Subcutaneous abdominal adipose tissue (tissue), 5 donors: ENCODE data around the gene CTDSP2.
"Not testable (repeated sequence)": the region's sequence is repeated elsewhere in the genome, so short reads cannot be mapped to it uniquely, and the experiment has no call there.

ENCODE experiments used
- H3K27ac ChIP-seq: one replicate; pipeline ENCODE4 v1.7.0; 2013; ENCODE audit warnings: low read depth, mild to moderate bottlenecking, inconsistent platforms, low read length, moderate library complexity
- H3K27me3 ChIP-seq, 5 donors: one replicate each; pipeline ENCODE4 v1.7.0; 2013; ENCODE audit warnings: low read length in 5 of 5, inconsistent platforms in 1 of 5; ENCODE audit not compliant: control insufficient read depth in 5 of 5, insufficient read depth in 4 of 5
- H3K36me3 ChIP-seq, 5 donors: one replicate each; pipeline ENCODE4 v1.7.0; 2013; ENCODE audit warnings: low read length in 5 of 5; ENCODE audit not compliant: control insufficient read depth in 5 of 5, insufficient read depth in 5 of 5
- H3K4me1 ChIP-seq, 5 donors: one replicate each; pipeline ENCODE4 v1.7.0; 2013; ENCODE audit warnings: low read length in 5 of 5, mild to moderate bottlenecking in 3 of 5, moderate library complexity in 1 of 5; ENCODE audit not compliant: control insufficient read depth in 5 of 5, insufficient read depth in 5 of 5
- H3K4me3 ChIP-seq, 5 donors: one replicate each; pipeline ENCODE4 v1.7.0; 2013; ENCODE audit warnings: low read length in 5 of 5, low read depth in 1 of 5
- H3K9ac ChIP-seq, 5 donors: one replicate each; pipeline ENCODE4 v1.7.0; 2013; ENCODE audit warnings: low read length in 5 of 5, mild to moderate bottlenecking in 4 of 5, moderate library complexity in 3 of 5
- H3K9me3 ChIP-seq, 5 donors: one replicate each; pipeline ENCODE4 v1.7.0; 2013; ENCODE audit warnings: low read length in 5 of 5; ENCODE audit not compliant: control insufficient read depth in 5 of 5
- donor health status: healthy.
- donor health status: healthy.
- donor health status: healthy.
- donor health status: healthy.
- donor health status: healthy.

CTDSP2 gene

DNA sequence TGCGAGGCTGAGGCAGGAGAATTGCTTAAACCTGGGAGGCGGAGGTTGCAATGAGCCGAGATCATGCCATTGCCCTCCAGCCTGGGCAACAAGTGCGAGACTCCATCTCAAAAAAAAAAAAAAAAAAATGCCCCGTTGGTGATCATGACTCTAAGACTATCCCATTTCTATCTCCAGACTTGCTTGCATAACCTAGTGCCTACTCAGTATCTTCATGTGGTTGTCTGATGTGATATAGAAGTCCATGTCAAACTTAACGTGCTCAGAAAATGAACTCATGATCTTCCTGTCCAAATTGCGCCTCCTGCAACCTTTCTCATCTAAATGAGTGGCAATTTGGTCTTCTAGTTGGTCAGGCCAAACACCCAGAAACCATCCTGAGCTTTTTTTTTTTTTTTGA lies 68.6 kb downstream of the CTDSP2 start:
- Histone ChIP-seq H3K27me3 (no peaks in the 10 kb centered on the region), H3K4me3 (no peak overlapping the region), H3K4me1 (peaks cover 0 to 16% (median 9%) of the 10 kb centered on the region in 5 donors), H3K9ac (no peak overlapping the region), H3K36me3 (peaks cover 0 to 19% (median 12%) of the 10 kb centered on the region in 5 donors), H3K27ac (no peak overlapping the region), H3K9me3 (no peaks in the 10 kb centered on the region)

DNA sequence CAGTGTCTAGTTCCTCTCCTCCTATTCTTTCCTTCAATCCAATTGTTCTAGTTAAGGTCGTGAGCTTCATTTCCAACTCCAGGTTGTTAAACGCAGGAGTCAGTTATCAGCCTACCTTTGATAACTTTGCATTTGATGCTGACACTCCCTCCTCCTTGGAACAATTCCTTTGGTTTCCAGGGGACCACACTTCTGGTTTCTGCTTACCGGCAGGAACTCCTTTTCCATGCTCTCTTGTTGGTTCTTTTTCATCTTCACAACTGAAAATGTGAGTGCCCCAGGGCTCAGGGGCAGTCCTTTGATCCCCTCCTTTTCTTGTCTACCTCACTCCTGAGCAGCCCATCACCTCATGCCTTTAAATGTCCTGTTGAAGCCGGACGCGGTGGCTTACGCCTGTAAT lies 69.2 kb downstream of the CTDSP2 start:
- peaks cover 0 to 16% (median 12%) of the 10 kb centered on the region in 5 donors for H3K4me1 ChIP-seq

DNA sequence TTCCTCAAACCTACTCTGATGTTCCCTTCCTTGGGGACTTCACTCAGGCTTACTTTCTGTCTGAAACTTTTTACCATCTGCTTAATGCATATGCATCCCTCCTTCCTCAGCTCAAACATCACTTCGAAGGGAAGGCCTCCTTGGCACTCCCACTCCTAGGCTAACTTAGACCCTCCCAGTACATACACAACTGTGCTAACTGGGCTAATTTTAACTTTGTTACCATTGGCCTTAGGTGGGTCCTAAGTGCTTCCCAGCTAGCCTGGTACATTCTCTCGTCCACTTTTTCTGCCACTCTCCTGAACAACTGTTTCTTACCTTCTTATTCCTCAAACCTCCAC lies 70.3 kb downstream of the CTDSP2 start:
- Histone ChIP-seq H3K27me3 (no peaks in the 10 kb centered on the region), H3K36me3 (peaks cover 0 to 19% (median 12%) of the 10 kb centered on the region in 5 donors), H3K9me3 (no peaks in the 10 kb centered on the region), H3K9ac (no peak overlapping the region), H3K27ac (no peak overlapping the region), H3K4me3 (no peak overlapping the region), H3K4me1 (peaks cover 2 to 24% (median 21%) of the 10 kb centered on the region in 5 donors)

More for the DNA sequence above, 69.2 kb downstream of the CTDSP2 start:
- H3K9me3 ChIP-seq = no peaks in the 10 kb centered on the region
- H3K27ac ChIP-seq = no peak overlapping the region
- H3K9ac ChIP-seq = no peak overlapping the region
- peaks cover 0 to 19% (median 12%) of the 10 kb centered on the region in 5 donors for H3K36me3 ChIP-seq
- H3K4me3 ChIP-seq = no peak overlapping the region
- no peaks in the 10 kb centered on the region for H3K27me3 ChIP-seq

DNA sequence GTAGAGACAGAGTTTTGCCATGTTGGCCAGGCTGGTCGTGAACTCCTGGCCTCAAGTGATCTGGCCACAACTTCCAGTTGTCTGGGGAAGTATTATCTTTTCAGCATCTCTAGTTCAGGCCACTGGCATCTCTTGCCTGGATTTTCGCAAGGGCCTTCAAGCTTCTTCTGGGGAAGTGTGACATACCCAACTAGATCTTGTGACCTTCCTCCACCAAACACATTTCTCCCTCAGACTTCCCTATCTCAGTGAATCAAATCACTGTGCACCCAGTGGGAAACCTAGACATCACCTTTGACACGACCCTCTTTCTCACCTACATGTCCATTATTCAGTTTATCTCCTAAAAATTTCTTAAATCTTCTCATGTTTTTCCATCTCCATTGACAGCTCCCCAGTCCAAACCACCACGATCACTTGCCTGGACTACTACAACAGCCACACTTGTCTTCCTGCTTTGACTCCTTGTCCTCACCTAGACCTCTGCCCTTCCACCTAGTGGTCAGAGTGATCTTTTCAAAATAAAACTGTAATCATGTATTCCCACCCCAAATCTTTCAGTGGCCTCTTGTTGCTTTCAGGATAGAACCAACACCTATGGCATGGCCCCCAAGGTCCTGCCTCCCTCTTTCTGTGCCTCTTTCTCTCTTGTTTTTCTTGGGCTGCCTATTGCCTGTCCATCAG lies 70.8 kb downstream of the CTDSP2 start:
- H3K4me3 ChIP-seq = no peak overlapping the region
- peaks cover 0 to 19% (median 10%) of the 10 kb centered on the region in 5 donors for H3K36me3 ChIP-seq
- H3K9ac ChIP-seq = no peak overlapping the region
- no peaks in the 10 kb centered on the region for H3K27me3 ChIP-seq
- H3K27ac ChIP-seq = no peak overlapping the region
- no peaks in the 10 kb centered on the region for H3K9me3 ChIP-seq
- H3K4me1 ChIP-seq = peaks cover 2 to 28% (median 26%) of the 10 kb centered on the region in 5 donors

DNA sequence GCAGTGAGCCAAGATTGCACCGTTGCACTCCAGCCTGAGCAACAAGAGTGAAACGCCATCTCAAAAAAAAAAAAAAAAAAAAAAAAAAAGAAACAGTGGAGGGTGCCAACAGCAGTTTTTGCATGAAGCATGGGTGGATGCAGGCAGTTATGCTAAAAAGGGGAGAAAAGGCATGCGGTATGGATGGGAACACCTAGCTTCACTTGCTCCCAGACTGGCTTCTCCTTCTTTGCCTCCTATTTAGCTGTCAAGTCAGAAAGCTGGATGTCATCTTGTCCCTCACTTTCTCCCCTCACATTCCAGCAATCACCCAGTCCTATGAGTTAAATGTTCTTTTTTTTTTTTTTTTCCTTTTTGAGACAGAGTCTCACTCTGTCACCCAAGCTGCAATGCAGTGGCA lies 71.5 kb downstream of the CTDSP2 start:
- Histone ChIP-seq H3K9ac (no peak overlapping the region), H3K27ac (no peak overlapping the region), H3K4me1 (peaks cover 2 to 28% (median 26%) of the 10 kb centered on the region in 5 donors), H3K4me3 (no peak overlapping the region), H3K27me3 (no peaks in the 10 kb centered on the region), H3K36me3 (peaks cover 0 to 17% (median 7%) of the 10 kb centered on the region in 5 donors), H3K9me3 (no peaks in the 10 kb centered on the region)

DNA sequence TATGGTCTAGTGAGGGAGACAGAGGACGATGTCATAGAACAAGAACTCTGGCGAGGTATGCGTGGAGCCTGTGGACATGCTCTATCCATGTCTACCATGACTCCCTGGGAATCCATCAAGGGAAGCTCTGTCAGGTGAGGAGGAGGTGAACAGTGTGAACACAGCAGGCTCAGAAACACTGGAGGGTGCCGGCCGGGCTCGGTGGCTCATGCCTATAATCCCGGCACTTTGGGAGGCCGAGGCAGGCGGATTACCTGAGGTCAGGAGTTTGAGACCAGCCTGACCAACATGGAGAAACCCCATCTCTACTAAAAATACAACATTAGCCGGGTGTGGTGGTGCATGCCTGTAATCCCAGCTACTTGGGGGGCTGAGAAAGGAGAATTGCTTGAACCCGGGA lies 71.9 kb downstream of the CTDSP2 start:
- not testable (repeated sequence) for H3K27me3 ChIP-seq, H3K27ac ChIP-seq, H3K9me3 ChIP-seq, H3K9ac ChIP-seq, H3K4me3 ChIP-seq
- H3K36me3 ChIP-seq = peaks cover 0 to 19% (median 9%) of the 10 kb centered on the region in 5 donors
- H3K4me1 ChIP-seq = peaks cover 2 to 28% (median 26%) of the 10 kb centered on the region in 5 donors

DNA sequence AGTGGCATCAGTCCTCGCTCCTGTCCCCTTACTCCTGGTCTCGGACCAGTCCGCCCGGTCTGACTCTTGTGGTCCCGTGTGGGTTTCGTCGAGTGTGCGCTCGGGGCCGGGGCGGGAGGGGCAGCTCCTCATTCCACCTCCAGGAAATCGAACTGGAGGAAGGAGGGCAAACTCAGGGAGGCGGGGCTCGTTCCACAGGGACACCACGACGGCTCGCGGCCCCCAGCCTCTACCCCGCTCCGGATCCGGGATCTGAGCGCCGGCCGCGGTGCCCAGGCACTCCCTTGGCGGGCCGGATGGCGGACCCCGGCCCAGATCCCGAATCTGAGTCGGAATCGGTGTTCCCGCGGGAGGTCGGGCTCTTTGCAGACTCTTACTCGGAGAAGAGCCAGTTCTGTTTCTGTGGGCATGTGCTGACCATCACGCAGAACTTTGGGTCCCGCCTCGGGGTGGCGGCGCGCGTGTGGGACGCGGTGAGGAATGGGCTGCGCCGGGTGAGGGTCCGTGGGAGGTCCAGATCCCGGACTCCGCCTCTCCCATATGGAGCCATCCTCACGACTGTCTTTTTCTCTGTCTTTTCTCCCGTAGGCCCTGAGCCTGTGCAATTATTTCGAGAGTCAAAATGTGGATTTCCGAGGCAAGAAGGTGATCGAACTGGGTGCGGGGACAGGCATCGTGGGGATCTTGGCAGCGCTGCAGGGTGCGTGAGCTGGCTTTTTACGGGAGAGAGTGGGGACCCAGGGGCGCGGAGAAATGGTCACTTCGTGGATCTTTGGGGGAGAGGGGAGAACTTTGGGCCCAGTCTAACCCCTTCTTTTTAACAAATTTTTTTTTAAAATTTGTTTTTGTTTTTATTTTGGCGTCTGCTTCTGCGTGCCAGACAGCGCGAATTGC lies 73.9 kb downstream of the CTDSP2 start, which contains the start of gene EEF1AKMT3:
Gene EEF1AKMT3 (plus strand): TSS at position 186 of the 894 bp plus-strand sequence. CDS start 111 bp downstream, at position 297.
- H3K27ac ChIP-seq = peak within 1 kb of the TSS; percentile 97

DNA sequence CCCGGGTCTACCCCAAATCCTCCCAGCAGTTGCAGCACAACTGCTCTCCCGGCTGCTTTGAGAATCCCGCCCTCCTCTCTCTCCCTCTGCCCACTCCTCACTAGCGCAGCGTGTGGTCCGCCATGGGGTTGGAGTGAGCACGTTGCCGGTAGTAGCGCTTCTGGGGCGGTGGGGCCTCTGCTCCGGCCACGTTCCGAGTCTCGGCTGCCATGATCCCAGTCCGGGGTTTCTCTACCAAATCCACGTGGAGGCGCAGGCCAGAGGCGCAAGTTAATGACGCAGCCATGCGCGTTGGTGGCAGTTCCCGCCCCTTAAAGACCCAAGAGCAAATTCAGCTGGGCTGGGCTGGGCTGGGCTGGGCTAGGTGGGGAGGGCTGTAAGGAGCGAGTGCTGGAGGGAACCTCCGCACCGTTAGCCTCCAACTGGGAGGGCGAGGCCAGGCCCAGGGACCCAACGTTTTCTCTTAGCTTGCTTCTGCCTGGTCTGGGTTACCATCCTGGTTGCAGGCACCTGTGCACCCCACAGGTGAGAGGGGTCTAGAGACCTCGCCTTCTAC lies 74.6 kb downstream of the CTDSP2 start, which contains the start of gene METTL1:
Gene METTL1 (minus strand): TSS at position 233 of the 556 bp plus-strand sequence. CDS start 22 bp downstream, at position 211.
- Histone ChIP-seq H3K27ac (peak within 1 kb of the TSS; percentile 97), H3K4me1 (peaks cover 2 to 28% (median 26%) of the 10 kb centered on the region in 5 donors), H3K4me3 (peak within 1 kb of the TSS; percentile 90 to 98 (median 96)), H3K9ac (peak within 1 kb of the TSS; percentile 63 to 97 (median 88)), H3K36me3 (peaks cover 3 to 27% (median 18%) of the 10 kb centered on the region in 5 donors), H3K27me3 (peaks cover 2 to 10% (median 7%) of the 10 kb centered on the region in 5 donors), H3K9me3 (no peaks in the 10 kb centered on the region)

More for the DNA sequence above, 73.9 kb downstream of the CTDSP2 start, which contains the start of gene EEF1AKMT3:
- Histone ChIP-seq H3K9me3 (no peaks in the 10 kb centered on the region), H3K27me3 (peaks cover 0 to 3% (median 0%) of the 10 kb centered on the region in 5 donors), H3K4me1 (peaks cover 2 to 28% (median 26%) of the 10 kb centered on the region in 5 donors), H3K9ac (peak within 1 kb of the TSS; percentile 63 to 97 (median 88)), H3K4me3 (peak within 1 kb of the TSS; percentile 90 to 98 (median 96)), H3K36me3 (peaks cover 3 to 27% (median 18%) of the 10 kb centered on the region in 5 donors)

DNA sequence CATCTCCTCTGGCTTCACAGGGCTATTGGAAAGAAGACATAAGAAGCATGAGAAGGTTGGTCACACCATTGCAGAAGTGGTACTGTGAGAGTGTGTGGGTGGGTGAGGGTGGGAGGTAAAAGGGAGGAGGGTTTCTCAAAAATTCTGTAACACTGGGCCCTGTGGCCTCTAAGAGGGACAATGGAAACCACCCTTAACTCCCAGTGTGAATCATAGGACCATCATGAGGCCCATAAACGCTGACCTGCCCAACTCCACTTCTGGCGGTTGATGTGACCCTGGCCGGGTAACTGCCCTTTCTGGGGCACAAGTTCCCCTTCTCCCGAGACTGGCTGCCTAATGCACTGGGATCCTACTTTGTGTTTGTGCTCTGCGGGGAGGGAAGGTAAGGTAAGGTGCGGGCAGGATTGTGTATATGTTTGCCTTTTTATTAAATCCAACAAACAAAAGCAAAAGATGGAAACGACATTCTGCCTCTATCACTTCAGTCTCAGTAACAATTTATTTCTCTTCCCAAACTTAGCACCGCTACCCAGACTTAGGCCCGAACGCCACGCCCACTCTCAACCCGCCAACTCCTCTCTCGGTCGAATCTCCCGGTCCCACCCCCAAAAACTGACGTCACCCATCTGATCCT lies 75.2 kb downstream of the CTDSP2 start:
- peak overlapping the region; percentile 56 to 97 (median 88) for H3K9ac ChIP-seq
- H3K4me1 ChIP-seq = peaks cover 2 to 33% (median 32%) of the 10 kb centered on the region in 5 donors
- H3K9me3 ChIP-seq = no peaks in the 10 kb centered on the region
- H3K27me3 ChIP-seq = peaks cover 8 to 16% (median 13%) of the 10 kb centered on the region in 5 donors
- peak overlapping the region; percentile 97 for H3K27ac ChIP-seq
- peaks cover 3 to 27% (median 18%) of the 10 kb centered on the region in 5 donors for H3K36me3 ChIP-seq
- H3K4me3 ChIP-seq = peak overlapping the region; percentile 81 to 97 (median 94)
